Upper lobe of right lung (tissue), 1 donor: ENCODE results near the gene FHOD3. TPM values are rescaled to one million over a fixed set of nuclear protein-coding genes. Genes with fewer than 3 reads are reported as not detected.

Experiments used
- ATAC-seq: fragments of 200-7000 bp; cut with Tn5 transposase; one replicate; pipeline ENCODE4 v1.9.1; 2020; ENCODE audit warnings: mild to moderate bottlenecking, moderate library complexity
- DNase-seq: peaks from one replicate; pipeline ENCODE4 v3.0.0-alpha.2; 2020
- H3K27ac ChIP-seq: fragments of 200-600 bp; one replicate; pipeline ENCODE4 v1.8.0; 2022
- H3K27me3 ChIP-seq: fragments of 200-600 bp; one replicate; pipeline ENCODE4 v1.8.0; 2022; ENCODE audit warnings: mild to moderate bottlenecking
- H3K36me3 ChIP-seq: fragments of 200-600 bp; one replicate; pipeline ENCODE4 v1.8.0; 2022
- H3K4me1 ChIP-seq: fragments of 200-600 bp; one replicate; pipeline ENCODE4 v1.8.0; 2022
- H3K4me3 ChIP-seq: fragments of 200-600 bp; one replicate; pipeline ENCODE4 v1.8.0; 2022; ENCODE audit warnings: mild to moderate bottlenecking
- H3K9me3 ChIP-seq: fragments of 200-600 bp; one replicate; pipeline ENCODE4 v1.8.0; 2022
- intact Hi-C: fragments of 100-400 bp; cut with DNase I; formaldehyde crosslinking; loops from one replicate; pipeline ENCODE4 v1.11.0; 2022
- total RNA-seq: library from RNA; stranded (reverse); fragmentation: NEBNext Ultra II Directional; extraction: Animal tissue kit (Norgen Biotek cat#: 25700); gene quantifications from one replicate; pipeline ENCODE4 v1.2.1, GENCODE V29; 2021
- TF ChIP-seq, protein P1 (sequence below): fragments of 200-600 bp; IDR thresholded peaks from one replicate; pipeline ENCODE4 v1.8.0; 2022; ENCODE audit warnings: antibody characterized with exemption
- donor health status: DM: no; HTN: yes; CAD: no; lungs with severe emphysema.

Gene FHOD3
- total RNA-seq, 1 donor from 2014 or later, result 1.9 TPM

DNA sequence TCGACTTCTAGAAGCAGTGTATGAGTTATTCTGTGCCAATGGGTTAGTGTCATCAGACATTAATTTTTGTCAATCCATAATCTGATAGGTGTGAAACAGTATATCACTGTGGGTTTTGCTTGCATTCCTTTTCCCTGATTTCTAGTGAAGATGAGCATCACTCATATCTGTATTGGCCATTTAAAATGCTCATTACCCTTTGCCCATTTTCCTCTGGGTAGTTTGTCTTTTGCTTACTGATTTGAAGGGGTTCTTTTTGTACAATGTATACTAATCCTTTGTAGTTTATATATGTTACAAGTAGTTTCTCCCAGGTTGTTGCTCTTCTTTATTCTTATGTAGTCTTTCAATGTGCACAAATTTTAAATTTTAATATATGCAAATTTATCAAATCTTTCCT lies 379.1 kb downstream of the FHOD3 start:
- no peak overlapping the region for H3K27ac ChIP-seq
- DNase-seq, result no peak
- no peak overlapping the region for H3K4me3 ChIP-seq
- peaks cover 12% of the 10 kb centered on the region for H3K4me1 ChIP-seq
- intact Hi-C loops, result no loop called here
- TF ChIP-seq, protein P1, sequence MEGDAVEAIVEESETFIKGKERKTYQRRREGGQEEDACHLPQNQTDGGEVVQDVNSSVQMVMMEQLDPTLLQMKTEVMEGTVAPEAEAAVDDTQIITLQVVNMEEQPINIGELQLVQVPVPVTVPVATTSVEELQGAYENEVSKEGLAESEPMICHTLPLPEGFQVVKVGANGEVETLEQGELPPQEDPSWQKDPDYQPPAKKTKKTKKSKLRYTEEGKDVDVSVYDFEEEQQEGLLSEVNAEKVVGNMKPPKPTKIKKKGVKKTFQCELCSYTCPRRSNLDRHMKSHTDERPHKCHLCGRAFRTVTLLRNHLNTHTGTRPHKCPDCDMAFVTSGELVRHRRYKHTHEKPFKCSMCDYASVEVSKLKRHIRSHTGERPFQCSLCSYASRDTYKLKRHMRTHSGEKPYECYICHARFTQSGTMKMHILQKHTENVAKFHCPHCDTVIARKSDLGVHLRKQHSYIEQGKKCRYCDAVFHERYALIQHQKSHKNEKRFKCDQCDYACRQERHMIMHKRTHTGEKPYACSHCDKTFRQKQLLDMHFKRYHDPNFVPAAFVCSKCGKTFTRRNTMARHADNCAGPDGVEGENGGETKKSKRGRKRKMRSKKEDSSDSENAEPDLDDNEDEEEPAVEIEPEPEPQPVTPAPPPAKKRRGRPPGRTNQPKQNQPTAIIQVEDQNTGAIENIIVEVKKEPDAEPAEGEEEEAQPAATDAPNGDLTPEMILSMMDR, result no peak
- peaks cover 5% of the 10 kb centered on the region for H3K9me3 ChIP-seq
- no peaks in the 10 kb centered on the region for H3K27me3 ChIP-seq
- no peaks in the 10 kb centered on the region for H3K36me3 ChIP-seq
- ATAC-seq, result no peak

DNA sequence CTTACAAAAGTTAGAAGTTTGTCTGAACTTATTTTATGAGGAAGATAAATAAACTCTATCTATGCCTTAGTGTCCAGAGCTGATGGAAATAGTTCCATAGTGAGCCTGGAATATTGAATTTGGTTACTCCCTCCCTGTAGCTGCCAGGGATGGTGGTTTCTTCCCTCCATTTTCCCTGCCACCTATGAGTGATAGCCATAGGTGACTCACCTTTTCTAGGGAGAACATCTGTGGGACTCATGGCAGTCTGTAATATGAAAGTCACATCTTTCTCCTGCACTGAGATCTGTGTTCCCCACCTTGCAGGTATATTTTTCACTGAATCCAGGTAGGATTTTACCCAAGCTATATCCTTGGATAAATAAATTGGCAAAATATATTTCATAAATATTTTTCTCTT lies 382.5 kb downstream of the FHOD3 start:
- ATAC-seq, result no peak
- no peak for DNase-seq
- intact Hi-C loops, result no loop called here

DNA sequence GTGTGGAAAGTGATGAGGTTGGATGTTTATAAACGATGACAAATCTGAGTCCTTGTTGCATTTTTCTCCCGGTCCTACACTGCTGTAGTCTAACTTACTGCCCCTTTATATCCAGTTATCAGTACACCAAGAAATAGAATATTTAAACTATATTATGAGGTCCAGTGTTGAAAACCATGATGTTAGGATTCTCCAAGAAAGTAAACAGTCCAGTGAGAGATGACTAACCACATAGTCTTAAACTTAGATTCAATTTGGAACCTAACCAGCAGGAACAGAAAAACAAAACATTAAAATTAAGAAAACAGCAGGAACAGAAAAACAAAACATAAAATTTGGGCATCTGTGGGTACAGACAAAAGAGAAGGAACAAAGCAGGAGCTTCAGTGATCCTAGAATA lies 388.1 kb downstream of the FHOD3 start:
- intact Hi-C loops, result no loop called here
- Histone ChIP-seq H3K36me3 (no peaks in the 10 kb centered on the region), H3K4me1 (peaks cover 3% of the 10 kb centered on the region), H3K27me3 (no peaks in the 10 kb centered on the region), H3K27ac (no peak overlapping the region), H3K9me3 (no peaks in the 10 kb centered on the region), H3K4me3 (no peak overlapping the region)
- DNase-seq, result no peak
- ATAC-seq, result no peak
- TF ChIP-seq, protein P1, result no peak

More for the DNA sequence above, 382.5 kb downstream of the FHOD3 start:
- TF ChIP-seq, protein P1, result no peak
- Histone ChIP-seq H3K27ac (no peak overlapping the region), H3K36me3 (no peaks in the 10 kb centered on the region), H3K27me3 (no peaks in the 10 kb centered on the region), H3K9me3 (peaks cover 5% of the 10 kb centered on the region), H3K4me1 (no peaks in the 10 kb centered on the region), H3K4me3 (no peak overlapping the region)

DNA sequence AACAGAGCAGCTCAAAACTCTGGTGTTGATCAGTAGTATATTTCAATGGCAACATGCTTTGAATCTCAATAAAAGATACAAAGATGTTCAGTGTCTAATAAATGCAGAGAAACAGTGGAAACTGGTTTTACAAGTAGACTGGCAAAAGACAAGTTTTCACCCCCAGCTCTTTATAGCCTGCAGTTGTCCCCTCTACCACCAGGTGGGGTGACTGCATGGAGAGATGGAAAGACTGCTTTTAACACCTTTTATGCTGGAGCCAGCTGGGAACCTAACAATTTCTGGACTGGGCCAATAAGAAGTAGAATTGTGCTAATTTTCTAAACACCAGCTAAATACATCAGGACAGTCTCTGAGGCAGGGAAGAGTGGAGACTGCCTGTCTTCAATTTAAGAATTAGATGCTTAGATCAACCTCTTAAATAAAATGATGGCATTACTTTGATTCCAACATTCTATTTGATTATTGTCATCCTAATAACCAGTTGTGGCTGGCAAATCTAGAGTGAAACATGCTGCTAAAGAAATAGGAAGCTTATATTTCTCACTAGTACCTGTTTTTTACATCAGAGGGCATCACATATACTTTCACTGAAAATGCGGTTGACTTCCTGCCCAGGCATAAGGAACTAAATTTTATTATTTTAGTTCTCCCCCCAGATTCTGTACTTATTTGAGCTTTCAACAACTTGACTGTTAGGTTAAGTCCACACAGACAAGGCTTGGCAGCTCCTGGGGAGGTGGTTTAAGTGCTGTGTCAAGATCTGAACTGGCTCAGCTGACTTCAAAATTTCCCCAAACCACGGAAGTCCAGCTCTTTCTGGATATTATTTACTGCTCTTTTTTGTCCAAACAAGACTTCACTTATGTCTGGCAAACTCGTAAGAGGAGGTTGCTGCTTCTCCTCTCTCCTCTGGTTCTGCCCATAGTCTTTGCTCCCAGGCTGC lies 390.8 kb downstream of the FHOD3 start:
- H3K27me3 ChIP-seq, result no peaks in the 10 kb centered on the region
- ATAC-seq (peak; percentile 88), DNase-seq (no peak)
- TF ChIP-seq, protein P1, result peak; percentile 83
- H3K27ac ChIP-seq, result no peak overlapping the region
- no peaks in the 10 kb centered on the region for H3K9me3 ChIP-seq
- intact Hi-C loops, result no loop called here
- H3K4me3 ChIP-seq, result no peak overlapping the region
- H3K4me1 ChIP-seq, result peaks cover 3% of the 10 kb centered on the region
- no peaks in the 10 kb centered on the region for H3K36me3 ChIP-seq

DNA sequence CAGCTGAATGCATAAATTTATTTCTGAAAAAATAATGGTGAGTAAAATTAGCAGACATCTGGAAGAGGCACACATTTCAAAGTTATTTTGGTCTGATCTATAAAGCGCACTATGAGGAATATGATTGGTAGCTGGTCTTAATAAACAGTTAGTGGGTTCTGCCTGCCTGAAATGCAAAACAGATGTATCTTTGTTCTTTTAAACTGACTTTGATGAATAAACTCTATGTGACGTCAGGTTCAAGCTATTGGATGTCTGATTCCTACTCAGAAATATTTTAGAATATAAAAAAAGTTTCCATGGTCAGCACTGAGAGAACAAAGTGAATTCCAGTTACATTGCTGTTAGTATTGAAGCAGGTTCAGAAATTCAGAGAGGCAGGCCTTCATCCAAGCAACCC lies 394.9 kb downstream of the FHOD3 start:
- no peaks in the 10 kb centered on the region for H3K9me3 ChIP-seq
- intact Hi-C loops, result no loop called here
- ATAC-seq, result no peak
- DNase-seq, result no peak
- no peak overlapping the region for H3K4me3 ChIP-seq
- H3K27ac ChIP-seq, result no peak overlapping the region
- TF ChIP-seq, protein P1, result no peak
- no peaks in the 10 kb centered on the region for H3K27me3 ChIP-seq
- peaks cover 3% of the 10 kb centered on the region for H3K4me1 ChIP-seq
- H3K36me3 ChIP-seq, result no peaks in the 10 kb centered on the region
